ENCODE data around the gene UBE2H.

UBE2H gene

GRCh38 chr7:129924602-129925001 lies 28.2 kb downstream of the UBE2H start:
- no peak overlapping the region for H2AFZ ChIP-seq (ENCODE audit: low read length)
- no peak overlapping the region for H3K9ac ChIP-seq (ENCODE audit: low read length)
- no peak overlapping the region for H3K27ac ChIP-seq (ENCODE audit: low read length)
- H4K20me1 ChIP-seq (ENCODE audit: insufficient read depth, low read length): peaks cover 17% of the 10 kb centered on the region; the same call in 1 of the 2 replicates
- TF ChIP-seq EZH2phosphoT487 (IDR thresholded peaks at IDR 0.05; ENCODE audit: low read length) (no peak), EZH2 (optimal IDR thresholded peaks at IDR 0.05; ENCODE audit: low read depth, low read length) (no peak)
- TF ChIP-seq, protein P1, sequence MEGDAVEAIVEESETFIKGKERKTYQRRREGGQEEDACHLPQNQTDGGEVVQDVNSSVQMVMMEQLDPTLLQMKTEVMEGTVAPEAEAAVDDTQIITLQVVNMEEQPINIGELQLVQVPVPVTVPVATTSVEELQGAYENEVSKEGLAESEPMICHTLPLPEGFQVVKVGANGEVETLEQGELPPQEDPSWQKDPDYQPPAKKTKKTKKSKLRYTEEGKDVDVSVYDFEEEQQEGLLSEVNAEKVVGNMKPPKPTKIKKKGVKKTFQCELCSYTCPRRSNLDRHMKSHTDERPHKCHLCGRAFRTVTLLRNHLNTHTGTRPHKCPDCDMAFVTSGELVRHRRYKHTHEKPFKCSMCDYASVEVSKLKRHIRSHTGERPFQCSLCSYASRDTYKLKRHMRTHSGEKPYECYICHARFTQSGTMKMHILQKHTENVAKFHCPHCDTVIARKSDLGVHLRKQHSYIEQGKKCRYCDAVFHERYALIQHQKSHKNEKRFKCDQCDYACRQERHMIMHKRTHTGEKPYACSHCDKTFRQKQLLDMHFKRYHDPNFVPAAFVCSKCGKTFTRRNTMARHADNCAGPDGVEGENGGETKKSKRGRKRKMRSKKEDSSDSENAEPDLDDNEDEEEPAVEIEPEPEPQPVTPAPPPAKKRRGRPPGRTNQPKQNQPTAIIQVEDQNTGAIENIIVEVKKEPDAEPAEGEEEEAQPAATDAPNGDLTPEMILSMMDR (IDR thresholded peaks at IDR 0.05; ENCODE audit: low read length): no peak
- H3K4me3 ChIP-seq (ENCODE audit: low read length): no peak overlapping the region
- DNase-seq: no peak
- peak overlapping the region; percentile 33; the same call in 1 of the 2 replicates for H3K4me2 ChIP-seq (ENCODE audit: low read depth, low read length)
- H3K27me3 ChIP-seq (replicated peaks; ENCODE audit: insufficient read depth, low read length): no peaks in the 10 kb centered on the region
- H3K79me2 ChIP-seq (ENCODE audit: low read length): peaks cover 97% of the 10 kb centered on the region
- peaks cover 26% of the 10 kb centered on the region for H3K4me1 ChIP-seq (ENCODE audit: low read length)
- no peaks in the 10 kb centered on the region for H3K9me2 ChIP-seq (replicated peaks; ENCODE audit: insufficient read depth, low read length)
- peaks cover 7% of the 10 kb centered on the region for H3F3A ChIP-seq (ENCODE audit: insufficient read depth, low read length)
- no peaks in the 10 kb centered on the region for H3K9me3 ChIP-seq (replicated peaks; ENCODE audit: insufficient read depth, low read length)
- peaks cover 7% of the 10 kb centered on the region; the same call in 1 of the 2 replicates for H3K36me3 ChIP-seq (replicated peaks; ENCODE audit: insufficient read depth, low read length)

DNA sequence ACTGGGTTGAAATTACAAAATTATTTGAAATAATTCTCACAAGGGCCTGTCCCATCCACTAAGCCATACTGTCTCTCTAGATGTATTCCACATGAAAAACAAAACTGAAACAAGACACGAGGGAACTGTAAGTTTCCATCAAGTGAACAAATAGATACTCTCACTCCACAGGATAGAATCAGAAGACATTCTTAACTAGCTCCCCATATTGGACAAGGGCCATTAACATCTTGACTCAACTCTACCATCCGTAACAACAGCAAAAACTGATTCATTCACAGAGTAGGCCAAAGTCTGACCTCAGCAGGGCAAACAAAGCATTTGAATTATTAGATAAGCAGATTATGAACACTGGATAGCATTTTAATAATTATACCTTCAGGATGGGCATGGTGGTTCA lies 29.1 kb downstream of the UBE2H start:
- H3K9me2 ChIP-seq (replicated peaks; ENCODE audit: insufficient read depth, low read length): no peaks in the 10 kb centered on the region
- H3K27ac ChIP-seq (ENCODE audit: low read length): peak overlapping the region; percentile 16; the same call in 1 of the 2 replicates
- H3K27me3 ChIP-seq (replicated peaks; ENCODE audit: insufficient read depth, low read length): no peaks in the 10 kb centered on the region
- H3K4me2 ChIP-seq (ENCODE audit: low read depth, low read length): peak overlapping the region; percentile 33; the same call in 1 of the 2 replicates
- H3K79me2 ChIP-seq (ENCODE audit: low read length): peaks cover 98% of the 10 kb centered on the region
- TF ChIP-seq EZH2phosphoT487 (IDR thresholded peaks at IDR 0.05; ENCODE audit: low read length) (no peak), EZH2 (optimal IDR thresholded peaks at IDR 0.05; ENCODE audit: low read depth, low read length) (no peak)
- TF ChIP-seq, protein P1 (IDR thresholded peaks at IDR 0.05; ENCODE audit: low read length): no peak
- peaks cover 7% of the 10 kb centered on the region; the same call in 1 of the 2 replicates for H3K36me3 ChIP-seq (replicated peaks; ENCODE audit: insufficient read depth, low read length)
- peaks cover 23% of the 10 kb centered on the region; the same call in 1 of the 2 replicates for H4K20me1 ChIP-seq (ENCODE audit: insufficient read depth, low read length)
- peaks cover 7% of the 10 kb centered on the region for H3F3A ChIP-seq (ENCODE audit: insufficient read depth, low read length)
- 0 out of 2 replicates have a peak overlapping the region, but pooled peaks have one; percentile 0 for H3K4me3 ChIP-seq (ENCODE audit: low read length)
- no peak overlapping the region for H2AFZ ChIP-seq (ENCODE audit: low read length)
- peaks cover 26% of the 10 kb centered on the region for H3K4me1 ChIP-seq (ENCODE audit: low read length)
- H3K9me3 ChIP-seq (replicated peaks; ENCODE audit: insufficient read depth, low read length): no peaks in the 10 kb centered on the region
- no peak overlapping the region for H3K9ac ChIP-seq (ENCODE audit: low read length)
- peak; percentile 54 for DNase-seq

- Histone ChIP-seq H3K4me2 (ENCODE audit: low read depth, low read length) (no peak overlapping the region), H3K4me1 (ENCODE audit: low read length) (peaks cover 17% of the 10 kb centered on the region), H3K27me3 (replicated peaks; ENCODE audit: insufficient read depth, low read length) (no peaks in the 10 kb centered on the region), H3K79me2 (ENCODE audit: low read length) (peaks cover 99% of the 10 kb centered on the region), H3K36me3 (replicated peaks; ENCODE audit: insufficient read depth, low read length) (no peaks in the 10 kb centered on the region; the same call in 1 of the 2 replicates), H2AFZ (ENCODE audit: low read length) (no peak overlapping the region), H4K20me1 (ENCODE audit: insufficient read depth, low read length) (peaks cover 44% of the 10 kb centered on the region), H3K9ac (ENCODE audit: low read length) (no peak overlapping the region), H3K9me2 (replicated peaks; ENCODE audit: insufficient read depth, low read length) (no peaks in the 10 kb centered on the region), H3K9me3 (replicated peaks; ENCODE audit: insufficient read depth, low read length) (no peaks in the 10 kb centered on the region), H3F3A (ENCODE audit: insufficient read depth, low read length) (peaks cover 7% of the 10 kb centered on the region), H3K27ac (ENCODE audit: low read length) (no peak overlapping the region), H3K4me3 (ENCODE audit: low read length) (no peak overlapping the region)
- DNase-seq: no peak
- TF ChIP-seq, protein P1 (IDR thresholded peaks at IDR 0.05; ENCODE audit: low read length): no peak
- no peak for TF ChIP-seq EZH2 (optimal IDR thresholded peaks at IDR 0.05; ENCODE audit: low read depth, low read length)
- no peak for TF ChIP-seq EZH2phosphoT487 (IDR thresholded peaks at IDR 0.05; ENCODE audit: low read length)
Observed at GRCh38 chr7:129919492-129919891, 33.3 kb downstream of the UBE2H start.

All from MM.1S (cell line).